ENCODE measurements around the gene SMPDL3B. TPM values are rescaled to one million over a fixed set of nuclear protein-coding genes. Genes with fewer than 3 reads are reported as not detected.

The SMPDL3B gene
- total and polyA plus RNA-seq, 2 of the 4 experiments (the other 2 are of a cell fraction), result not detected

DNA sequence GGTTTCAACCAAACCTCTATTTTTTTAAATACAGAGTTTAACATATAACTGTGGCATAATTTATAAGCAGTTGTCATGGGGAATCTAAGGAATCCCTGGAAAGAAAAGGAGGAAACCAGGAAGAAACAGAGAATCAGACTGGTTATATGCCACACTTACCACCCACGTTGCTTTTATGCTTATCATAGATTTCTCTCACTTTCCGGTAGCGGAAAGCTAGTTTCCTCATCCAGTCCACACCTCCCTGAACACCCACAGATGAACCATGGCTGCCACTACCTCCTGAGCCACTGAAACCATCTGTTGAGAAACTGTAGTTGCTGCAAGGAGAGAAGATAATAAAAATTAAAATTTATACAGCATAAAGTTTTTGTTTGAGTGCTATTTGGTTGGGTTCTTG, 58.4 kb downstream of the SMPDL3B start:
- Histone ChIP-seq H3K9me3 (ENCODE audit: control insufficient read depth, insufficient read depth, low read length) (no peaks in the 10 kb centered on the region), H3K18ac (ENCODE audit: low read depth, low read length) (no peak overlapping the region), H4K8ac (ENCODE audit: low read depth in 2 of 2, low read length in 2 of 2) (no peak overlapping the region), H2AFZ (replicated peaks; ENCODE audit: low read length, poor library complexity) (no peak overlapping the region), H3K23ac (ENCODE audit: low read depth, low read length) (no peak overlapping the region), H3K14ac (replicated peaks; ENCODE audit: low read depth, low read length) (no peak overlapping the region), H2BK5ac (ENCODE audit: low read depth, low read length, poor library complexity, severe bottlenecking) (no peak overlapping the region), H3K9me1 (ENCODE audit: insufficient read depth, low read length) (peaks cover 4% of the 10 kb centered on the region; the same call in 1 of the 2 replicates), H3K27me3 (ENCODE audit: control insufficient read depth, insufficient read depth, low read length) (no peaks in the 10 kb centered on the region), H2BK120ac (ENCODE audit: low read depth, low read length) (no peak overlapping the region), H3K56ac (ENCODE audit: extremely low read depth, insufficient read depth, low read length) (no peak overlapping the region), H3K4me2 (ENCODE audit: low read depth, low read length) (no peak overlapping the region), H3K4me1 (ENCODE audit: control insufficient read depth, insufficient read depth, low read length) (no peaks in the 10 kb centered on the region), H3K4ac (ENCODE audit: low read depth, low read length) (no peak overlapping the region), H4K91ac (ENCODE audit: insufficient read depth, low read depth, low read length) (no peak overlapping the region), H3K27ac (ENCODE audit: insufficient read depth, low read length) (no peak overlapping the region), H2BK15ac (ENCODE audit: low read depth, low read length) (no peak overlapping the region), H2AK9ac (replicated peaks; ENCODE audit: low read depth, low read length, poor library complexity) (no peak overlapping the region), H4K20me1 (ENCODE audit: insufficient read depth, low read length) (no peaks in the 10 kb centered on the region), H2BK20ac (ENCODE audit: low read depth, low read length) (no peak overlapping the region), H4K5ac (ENCODE audit: low read depth, low read length) (no peak overlapping the region), H3K4me3 (ENCODE audit: insufficient read depth, low read depth, low read length) (no peak overlapping the region), H3K9ac (ENCODE audit: low read depth, low read length) (no peak overlapping the region), H3K36me3 (ENCODE audit: control insufficient read depth, insufficient read depth, low read length) (peaks cover 24% of the 10 kb centered on the region), H3K79me1 (ENCODE audit: low read depth in 1 of 2, low read length in 2 of 2) (peaks cover 3 to 5% of the 10 kb centered on the region in 2 experiments; a peak in 3 of 4 replicates), H2AK5ac (ENCODE audit: low read depth, low read length) (no peak overlapping the region)
- intact Hi-C loops (cut with micrococcal nuclease), result loop anchor here (5.0 kb wide), 1 partner anchor 214 kb away; no protein-coding TSS in a partner anchor
- BruUV-seq (replicated peaks), result no TSS peak
- TF ChIP-seq, protein P1, sequence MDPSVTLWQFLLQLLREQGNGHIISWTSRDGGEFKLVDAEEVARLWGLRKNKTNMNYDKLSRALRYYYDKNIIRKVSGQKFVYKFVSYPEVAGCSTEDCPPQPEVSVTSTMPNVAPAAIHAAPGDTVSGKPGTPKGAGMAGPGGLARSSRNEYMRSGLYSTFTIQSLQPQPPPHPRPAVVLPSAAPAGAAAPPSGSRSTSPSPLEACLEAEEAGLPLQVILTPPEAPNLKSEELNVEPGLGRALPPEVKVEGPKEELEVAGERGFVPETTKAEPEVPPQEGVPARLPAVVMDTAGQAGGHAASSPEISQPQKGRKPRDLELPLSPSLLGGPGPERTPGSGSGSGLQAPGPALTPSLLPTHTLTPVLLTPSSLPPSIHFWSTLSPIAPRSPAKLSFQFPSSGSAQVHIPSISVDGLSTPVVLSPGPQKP (IDR thresholded peaks at IDR 0.05; ENCODE audit: borderline replicate concordance, low read depth, low read length), result no peak
- TF ChIP-seq SMC3 (IDR thresholded peaks at IDR 0.05; ENCODE audit: low read depth, low read length) (no peak), RFX5 (IDR thresholded peaks at IDR 0.05; ENCODE audit: low read depth, low read length) (no peak), CHD1 (IDR thresholded peaks at IDR 0.05; ENCODE audit: low read depth, low read length) (no peak), MAFK (IDR thresholded peaks at IDR 0.05; ENCODE audit: low read depth, low read length) (no peak), BHLHE40 (IDR thresholded peaks at IDR 0.05; ENCODE audit: low read depth, low read length) (no peak), NFE2L2 (IDR thresholded peaks at IDR 0.05; ENCODE audit: low read depth, low read length) (no peak), FOS (IDR thresholded peaks at IDR 0.05; ENCODE audit: low read depth, low read length) (no peak), MXI1 (IDR thresholded peaks at IDR 0.05; ENCODE audit: borderline replicate concordance, low read depth, low read length) (no peak), RCOR1 (IDR thresholded peaks at IDR 0.05; ENCODE audit: insufficient replicate concordance, low read length) (no peak), RAD21 (IDR thresholded peaks at IDR 0.05; ENCODE audit: low read length) (no peak), CEBPB (IDR thresholded peaks at IDR 0.05; ENCODE audit: low read depth, low read length) (no peak), POLR2A (IDR thresholded peaks at IDR 0.05; ENCODE audit: low read depth, low read length) (no peak), MAZ (IDR thresholded peaks at IDR 0.05; ENCODE audit: borderline replicate concordance, low read depth, low read length) (no peak)
- TF ChIP-seq, protein P2, sequence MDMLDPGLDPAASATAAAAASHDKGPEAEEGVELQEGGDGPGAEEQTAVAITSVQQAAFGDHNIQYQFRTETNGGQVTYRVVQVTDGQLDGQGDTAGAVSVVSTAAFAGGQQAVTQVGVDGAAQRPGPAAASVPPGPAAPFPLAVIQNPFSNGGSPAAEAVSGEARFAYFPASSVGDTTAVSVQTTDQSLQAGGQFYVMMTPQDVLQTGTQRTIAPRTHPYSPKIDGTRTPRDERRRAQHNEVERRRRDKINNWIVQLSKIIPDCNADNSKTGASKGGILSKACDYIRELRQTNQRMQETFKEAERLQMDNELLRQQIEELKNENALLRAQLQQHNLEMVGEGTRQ (IDR thresholded peaks at IDR 0.05; ENCODE audit: low read depth, low read length), result no peak
- TF ChIP-seq, protein P3, sequence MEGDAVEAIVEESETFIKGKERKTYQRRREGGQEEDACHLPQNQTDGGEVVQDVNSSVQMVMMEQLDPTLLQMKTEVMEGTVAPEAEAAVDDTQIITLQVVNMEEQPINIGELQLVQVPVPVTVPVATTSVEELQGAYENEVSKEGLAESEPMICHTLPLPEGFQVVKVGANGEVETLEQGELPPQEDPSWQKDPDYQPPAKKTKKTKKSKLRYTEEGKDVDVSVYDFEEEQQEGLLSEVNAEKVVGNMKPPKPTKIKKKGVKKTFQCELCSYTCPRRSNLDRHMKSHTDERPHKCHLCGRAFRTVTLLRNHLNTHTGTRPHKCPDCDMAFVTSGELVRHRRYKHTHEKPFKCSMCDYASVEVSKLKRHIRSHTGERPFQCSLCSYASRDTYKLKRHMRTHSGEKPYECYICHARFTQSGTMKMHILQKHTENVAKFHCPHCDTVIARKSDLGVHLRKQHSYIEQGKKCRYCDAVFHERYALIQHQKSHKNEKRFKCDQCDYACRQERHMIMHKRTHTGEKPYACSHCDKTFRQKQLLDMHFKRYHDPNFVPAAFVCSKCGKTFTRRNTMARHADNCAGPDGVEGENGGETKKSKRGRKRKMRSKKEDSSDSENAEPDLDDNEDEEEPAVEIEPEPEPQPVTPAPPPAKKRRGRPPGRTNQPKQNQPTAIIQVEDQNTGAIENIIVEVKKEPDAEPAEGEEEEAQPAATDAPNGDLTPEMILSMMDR (conservative IDR thresholded peaks at IDR 0.05; ENCODE audit: low read depth, low read length), result no peak
- DNase-seq (no peak), ATAC-seq (ENCODE audit: low read depth) (no peak)
- dilution Hi-C loops (cut with HindIII; ENCODE audit: low sequenced_read_pairs, unreplicated experiment), result no loop called here
- CTCF ChIA-PET, result no interaction called here
- POLR2A ChIA-PET (ENCODE audit: unreplicated experiment), result no interaction called here
- no CpG with 5 or more reads among the region's 3 CpGs for WGBS, 2 experiments (ENCODE audit: extremely low coverage in 2 of 2, insufficient read length in 1 of 2)
- in situ Hi-C loops (cut with MboI; ENCODE audit: low sequenced_read_pairs), result no loop called here

Data from IMR-90 (cell line).